Sigmoid colon (tissue), 7 donors: Measurements from ENCODE around the gene MRPL36. TPM values are rescaled to one million over a fixed set of nuclear protein-coding genes. Genes with fewer than 3 reads are reported as not detected.

Experiments used
- DNase-seq: peaks from one replicate; pipeline ENCODE4 v3.0.0-alpha.2; 2019
- H3K27ac ChIP-seq, 4 donors: fragments of 200-600 bp; sonication (generic); one replicate each; pipeline ENCODE4 v1.5.1; 2016 to 2019; ENCODE audit warnings: mild to moderate bottlenecking in 1 of 4
- H3K27me3 ChIP-seq, 3 donors: fragments of 200-600 bp; sonication (generic); one replicate each; pipeline ENCODE4 v1.5.1; 2019; ENCODE audit warnings: mild to moderate bottlenecking in 1 of 3
- H3K36me3 ChIP-seq, 4 donors: fragments of 200-600 bp; sonication (generic); one replicate each; pipeline ENCODE4 v1.5.1; 2016 to 2019
- H3K4me1 ChIP-seq, 4 donors: fragments of 200-600 bp; sonication (generic); one replicate each; pipeline ENCODE4 v1.5.1; 2017 to 2019
- H3K4me3 ChIP-seq, 4 donors: fragments of 200-600 bp; sonication (generic); one replicate each; pipeline ENCODE4 v1.5.1; 2017 to 2019; ENCODE audit warnings: mild to moderate bottlenecking in 2 of 4, moderate library complexity in 1 of 4
- H3K9me3 ChIP-seq, 4 donors: fragments of 200-600 bp in 3 of 4; sonication (generic) in 3 of 4; one replicate each; pipeline versions ENCODE4 v1.5.1 to v1.6.1; 2013 to 2019
- CTCF ChIP-seq, 4 experiments: fragments of 450-650 bp in 3 of 4; fragments of 200-600 bp in 1 of 4; IDR thresholded peaks; one replicate each; pipeline ENCODE4 v1.5.1; 2016 to 2019; ENCODE audit warnings: antibody characterized with exemption in 4 of 4, mild to moderate bottlenecking in 3 of 4, moderate library complexity in 2 of 4
- EP300 ChIP-seq, 4 donors: sonication (generic); formaldehyde crosslinking; IDR thresholded peaks; one replicate each; pipeline ENCODE4 v1.6.1; 2017; ENCODE audit warnings: antibody characterized with exemption in 4 of 4
- POLR2A ChIP-seq, 2 donors: fragments of 450-650 bp; IDR thresholded peaks; one replicate each; pipeline ENCODE4 v1.6.1; 2016; ENCODE audit warnings: antibody characterized with exemption in 2 of 2, mild to moderate bottlenecking in 2 of 2, moderate library complexity in 2 of 2
- POLR2AphosphoS5 ChIP-seq, 4 donors: sonication (generic); formaldehyde crosslinking; IDR thresholded peaks; one replicate each; pipeline ENCODE4 v1.6.1; 2017; ENCODE audit warnings: antibody characterized with exemption in 4 of 4
- WGBS, 2 donors: extraction: QIAGEN DNeasy Blood & Tissue Kit; methylation state at CpG; one replicate each; pipeline ENCODE4 v1.1.7; 2013; 5-methylcytosine and 5-hydroxymethylcytosine counted together
- intact Hi-C: fragments of 100-400 bp; cut with DNase I; formaldehyde crosslinking; loops from one replicate; pipeline ENCODE4 v1.15.1; 2023
- polyA plus RNA-seq, 3 donors: library from polyadenylated mRNA; stranded (reverse); fragments of 200-250 nt; gene quantifications; one replicate each; pipeline ENCODE4 v1.2.3, GENCODE V29; 2013
- total RNA-seq, 4 donors: library from RNA; depleted of rRNA; stranded (reverse); fragments of >200 nt; gene quantifications; one replicate each; pipeline ENCODE4 v1.1.0, GENCODE V29; 2016
- donor health status: healthy with polysubstance abuse.
- donor health status: Bipolar disorder and iron deficiency.
- donor health status: healthy.

MRPL36 gene
- total and polyA plus RNA-seq, 7 donors: 32.4 to 77.9 (median 59.4) TPM

- Histone ChIP-seq H3K27ac (no peak overlapping the region), H3K4me1 (no peaks in the 10 kb centered on the region), H3K27me3 (peaks cover 5 to 31% (median 7%) of the 10 kb centered on the region in 3 donors), H3K4me3 (no peak overlapping the region), H3K9me3 (no peaks in the 10 kb centered on the region), H3K36me3 (no peaks in the 10 kb centered on the region)
- intact Hi-C loops: no loop called here
- no peak for DNase-seq
- TF ChIP-seq CTCF (IDR thresholded peaks at IDR 0.05) (no peak), POLR2AphosphoS5 (IDR thresholded peaks at IDR 0.05) (no peak), POLR2A (IDR thresholded peaks at IDR 0.05) (no peak), EP300 (IDR thresholded peaks at IDR 0.05) (no peak)
- WGBS, 2 donors: 71 to 81% methylated on average over 13 of the region's 13 CpGs
Observed at GRCh38 chr5:1835431-1835830, 35.8 kb upstream of the MRPL36 start.

GRCh38 chr5:1834721-1835429 lies 35.2 kb upstream of the MRPL36 start:
- WGBS, 2 donors: 47 to 62% methylated on average over 21 of the region's 21 CpGs
- intact Hi-C loops: no loop called here
- DNase-seq: no peak
- TF ChIP-seq POLR2AphosphoS5 (IDR thresholded peaks at IDR 0.05) (no peak), POLR2A (IDR thresholded peaks at IDR 0.05) (no peak), EP300 (IDR thresholded peaks at IDR 0.05) (no peak), CTCF (IDR thresholded peaks at IDR 0.05) (no peak)
- no peaks in the 10 kb centered on the region for H3K36me3 ChIP-seq
- no peaks in the 10 kb centered on the region for H3K9me3 ChIP-seq
- no peak overlapping the region for H3K4me3 ChIP-seq
- H3K4me1 ChIP-seq: no peaks in the 10 kb centered on the region
- H3K27ac ChIP-seq: no peak overlapping the region
- peaks cover 0 to 26% (median 1%) of the 10 kb centered on the region in 3 donors for H3K27me3 ChIP-seq

- Histone ChIP-seq H3K4me3 (no peak overlapping the region), H3K27me3 (peaks cover 0 to 21% (median 0%) of the 10 kb centered on the region in 3 donors), H3K36me3 (no peaks in the 10 kb centered on the region), H3K27ac (no peak overlapping the region), H3K4me1 (no peaks in the 10 kb centered on the region), H3K9me3 (no peaks in the 10 kb centered on the region)
- 73 to 77% methylated on average over 22 of the region's 22 CpGs for WGBS, 2 donors
- intact Hi-C loops: no loop called here
- DNase-seq: no peak
- no peak for TF ChIP-seq POLR2A (IDR thresholded peaks at IDR 0.05)
- no peak for TF ChIP-seq POLR2AphosphoS5 (IDR thresholded peaks at IDR 0.05)
- no peak for TF ChIP-seq CTCF (IDR thresholded peaks at IDR 0.05)
- TF ChIP-seq EP300 (IDR thresholded peaks at IDR 0.05): no peak
Observed at GRCh38 chr5:1834022-1834551, 34.5 kb upstream of the MRPL36 start.

GRCh38 chr5:1833264-1834021 lies 33.8 kb upstream of the MRPL36 start:
- H3K4me1 ChIP-seq: no peaks in the 10 kb centered on the region
- H3K4me3 ChIP-seq: no peak overlapping the region
- peaks cover 0 to 20% (median 0%) of the 10 kb centered on the region in 3 donors for H3K27me3 ChIP-seq
- 73 to 84% methylated on average over 16 of the region's 16 CpGs for WGBS, 2 donors
- intact Hi-C loops: no loop called here
- no peak for DNase-seq
- TF ChIP-seq CTCF (IDR thresholded peaks at IDR 0.05) (no peak), EP300 (IDR thresholded peaks at IDR 0.05) (no peak)
- H3K36me3 ChIP-seq: no peaks in the 10 kb centered on the region
- no peak overlapping the region for H3K27ac ChIP-seq
- no peaks in the 10 kb centered on the region for H3K9me3 ChIP-seq
